HG03460 (cell line): ENCODE results near the gene MYT1.

ENCODE experiments used
- ATAC-seq: cut with Tn5 transposase; IDR thresholded peaks from one replicate; pipeline ENCODE4 v1.9.1; 2021; ENCODE audit not compliant: unreplicated experiment

Gene MYT1

DNA sequence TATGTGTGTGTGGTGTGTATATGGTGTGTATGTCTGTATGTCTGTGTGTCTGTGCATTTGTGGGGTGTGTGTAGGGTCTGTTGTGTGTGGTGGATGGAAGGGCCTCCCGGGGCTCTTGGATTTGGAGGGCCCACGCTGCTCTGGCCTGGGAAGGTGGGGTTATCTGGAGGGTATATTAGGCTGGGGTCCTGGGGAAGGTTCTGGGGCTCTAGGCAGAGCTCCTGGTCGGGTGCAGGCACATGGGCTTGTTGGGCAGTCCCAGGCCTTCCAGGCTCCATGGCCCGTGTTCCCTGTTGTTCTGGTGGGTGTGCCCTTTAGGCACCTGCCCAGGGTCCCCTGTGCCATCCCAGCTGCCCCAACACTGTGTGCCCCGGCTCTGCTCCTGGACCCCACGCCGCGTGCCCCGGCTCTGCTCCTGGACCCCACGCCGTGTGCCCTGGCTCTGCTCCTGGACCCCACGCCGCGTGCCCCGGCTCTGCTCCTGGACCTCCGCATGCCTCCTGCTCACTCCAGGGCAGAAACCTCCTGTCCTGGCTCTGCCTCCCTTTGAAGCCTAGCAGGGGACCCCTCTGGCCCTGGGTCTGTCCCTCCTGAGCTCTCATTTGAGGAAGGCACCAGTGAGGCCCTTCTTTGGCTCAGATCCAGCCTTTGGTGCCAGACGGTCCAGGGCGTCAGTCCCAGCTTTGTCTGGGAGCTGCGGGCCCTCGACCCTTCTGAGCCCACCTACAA is 10.2 kb upstream of the MYT1 start:
- no peak for ATAC-seq

DNA sequence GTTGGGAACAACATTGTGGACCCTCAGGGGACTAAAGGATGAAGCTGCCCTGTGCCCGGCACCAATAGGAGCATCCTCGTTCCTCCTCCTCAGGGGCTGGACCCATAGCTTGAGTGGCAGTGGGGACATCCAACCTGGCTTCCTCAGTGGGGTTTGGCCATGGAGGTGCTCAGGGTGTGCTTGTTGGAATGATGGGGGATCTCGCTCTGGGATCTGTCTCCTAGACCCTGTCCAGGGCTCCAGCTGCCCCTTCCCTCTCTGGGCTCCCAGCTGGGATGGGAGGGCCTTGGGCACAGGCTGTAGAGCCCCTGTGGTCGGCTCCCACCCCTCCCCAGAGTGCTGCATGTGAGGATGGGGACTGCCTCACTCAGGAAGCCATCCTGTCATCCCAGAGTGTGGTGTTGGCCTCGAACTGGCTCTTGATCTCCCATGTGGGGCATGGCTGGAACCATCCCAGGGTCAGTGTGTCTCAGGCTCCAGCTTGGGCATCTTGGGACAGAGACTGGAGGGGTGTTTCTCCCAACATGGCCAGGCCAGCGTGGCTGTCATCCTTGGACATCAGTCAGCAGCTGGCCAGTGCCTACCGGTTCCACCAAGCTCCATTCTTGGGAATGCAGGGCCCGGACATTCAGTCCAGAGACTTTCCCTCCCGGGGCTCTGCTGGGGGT is 9.5 kb upstream of the MYT1 start:
- ATAC-seq = no peak

DNA sequence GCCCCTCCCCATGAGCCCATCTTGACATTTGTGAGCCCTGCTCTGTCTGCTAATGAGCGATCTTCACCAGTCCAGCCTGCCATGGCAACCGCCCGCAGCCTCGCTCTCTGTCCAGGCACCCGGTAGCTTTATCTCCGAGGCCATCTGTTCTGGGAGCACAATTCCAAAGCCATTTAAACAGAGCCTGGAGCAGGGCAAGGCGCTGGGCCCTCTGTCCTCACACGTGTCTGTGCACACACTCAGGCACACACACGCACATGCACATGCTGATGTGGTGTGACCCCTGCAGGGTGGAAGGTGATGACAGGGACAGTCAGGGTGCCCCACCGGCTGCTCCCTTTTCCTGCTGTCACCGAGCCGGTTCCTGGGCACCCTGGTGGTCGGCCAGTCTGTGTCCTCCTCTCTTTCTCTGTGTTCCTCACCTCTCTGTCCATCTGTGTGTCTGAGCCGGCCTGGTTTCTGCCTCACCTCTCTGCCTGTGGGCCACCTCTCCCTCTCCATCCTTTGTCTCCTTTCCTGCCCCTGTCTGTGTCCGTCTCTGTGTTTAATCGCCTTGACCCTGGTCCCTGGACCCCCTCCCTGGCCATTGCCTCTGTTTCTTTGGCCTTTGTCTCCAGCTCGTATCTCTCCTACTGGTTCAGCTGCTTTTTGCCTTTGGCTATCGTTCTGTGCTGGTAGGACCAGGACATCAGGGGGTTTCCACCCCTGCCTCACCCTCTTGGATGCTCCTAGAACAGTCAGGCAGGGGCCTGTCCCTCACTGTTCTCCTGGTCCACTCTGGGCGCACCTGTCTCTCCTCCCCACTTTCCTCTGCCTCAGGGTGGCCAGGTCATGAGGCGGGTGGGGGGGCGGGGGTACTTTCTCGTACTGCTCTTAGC is 8.8 kb upstream of the MYT1 start:
- ATAC-seq = no peak

DNA sequence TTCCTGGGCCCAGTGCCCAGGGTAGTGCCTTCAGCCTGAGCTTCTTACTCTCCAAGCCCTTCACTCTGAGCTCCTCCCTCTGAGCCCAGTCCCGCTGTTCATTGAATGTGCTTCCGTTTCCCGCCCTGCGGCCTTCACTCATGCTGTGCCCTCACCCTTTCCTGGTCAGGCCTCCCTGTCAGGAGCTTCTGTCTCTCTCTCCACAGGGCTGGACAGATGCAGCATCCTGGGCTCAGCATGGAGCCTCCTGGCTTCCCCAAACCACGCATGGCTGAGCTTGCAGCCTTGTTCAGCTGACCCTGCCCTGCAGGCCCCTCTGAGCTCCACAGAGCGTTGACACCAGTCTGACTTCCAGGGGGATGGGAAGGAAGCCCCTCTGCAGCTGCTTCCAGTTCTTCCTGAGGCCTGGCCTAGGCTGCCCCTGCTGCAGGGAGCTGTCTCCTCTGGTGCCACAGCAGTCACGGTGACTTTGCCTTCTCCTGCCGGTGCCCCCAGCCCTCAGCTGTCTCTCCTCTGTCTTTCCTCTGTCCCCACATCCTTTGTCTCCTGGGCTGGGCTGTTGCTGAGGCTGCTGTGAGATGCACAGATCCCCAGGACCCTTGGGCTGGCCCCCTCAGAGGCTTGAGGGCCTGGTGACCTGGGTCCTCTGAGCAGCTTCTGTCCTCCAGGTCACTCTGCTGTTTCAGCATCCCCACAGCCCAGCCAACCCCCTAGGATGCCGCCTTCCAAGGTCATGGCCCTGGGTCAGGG is 7.9 kb upstream of the MYT1 start:
- ATAC-seq = no peak

DNA sequence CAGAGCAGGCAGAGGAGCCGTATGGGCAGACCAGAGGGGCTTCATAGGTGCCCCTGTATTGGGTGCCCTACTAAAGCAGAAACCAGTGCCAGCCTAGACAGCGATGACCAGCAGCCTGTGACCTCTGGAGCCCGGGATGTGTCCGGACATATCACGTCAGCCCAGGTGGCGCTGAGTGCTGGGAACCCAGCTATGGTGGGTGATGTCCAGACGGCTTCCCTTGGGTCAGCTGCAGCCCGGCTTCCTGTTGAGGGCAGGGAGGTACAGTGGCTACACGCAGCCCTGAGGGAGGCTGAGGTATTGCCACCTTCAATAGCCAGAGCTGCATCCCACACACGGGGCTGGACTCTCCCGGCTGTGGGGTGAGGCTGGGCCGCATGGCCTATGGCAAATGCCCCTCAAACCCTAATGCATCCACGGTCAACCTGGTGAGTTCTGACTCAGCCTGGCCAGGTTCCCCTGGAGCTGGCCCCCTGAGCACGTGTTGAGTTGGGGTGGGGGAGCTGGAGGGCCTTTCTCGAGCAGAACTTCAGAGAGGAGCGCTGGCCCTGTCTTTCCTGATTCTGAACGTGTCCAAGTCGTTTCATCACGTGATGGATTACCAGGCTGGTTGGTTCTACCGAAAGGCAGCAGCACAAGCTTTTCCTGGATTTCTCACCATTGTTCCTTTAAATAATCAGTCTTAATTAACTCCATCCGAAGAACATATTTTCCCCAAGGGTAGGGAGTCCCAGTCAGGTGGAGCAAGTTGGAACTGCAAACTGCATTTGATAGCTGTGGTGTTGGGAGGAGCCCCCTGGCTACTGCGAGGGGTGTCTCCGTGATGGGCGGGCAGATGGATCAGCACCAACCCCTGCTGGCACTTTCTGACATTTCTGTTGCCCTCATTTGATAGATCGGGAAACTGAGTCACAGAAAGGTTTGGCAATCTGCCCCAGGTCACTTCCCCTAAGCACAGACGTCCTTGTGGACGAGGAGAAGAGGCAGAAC is 7.1 kb upstream of the MYT1 start:
- no peak for ATAC-seq

DNA sequence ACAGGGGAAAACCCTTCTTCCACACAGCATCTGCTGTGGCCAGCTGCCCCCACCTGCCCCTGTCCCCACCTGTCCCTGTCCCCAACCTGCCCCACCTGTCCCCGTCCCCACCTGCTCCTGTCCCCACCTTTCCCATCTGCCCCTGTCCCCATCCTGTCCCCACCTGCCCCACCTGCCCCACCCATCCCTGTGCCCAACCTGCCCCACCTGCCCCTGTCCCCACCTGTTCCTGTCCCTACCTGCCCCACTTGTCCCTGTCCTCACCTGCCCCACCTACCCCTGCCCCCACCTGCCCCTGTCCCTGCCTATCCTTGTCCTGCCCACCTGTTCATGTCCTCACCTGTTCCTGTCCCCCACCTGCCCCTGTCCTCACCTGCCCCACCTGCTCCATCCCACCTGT is 6.4 kb upstream of the MYT1 start:
- no peak for ATAC-seq

DNA sequence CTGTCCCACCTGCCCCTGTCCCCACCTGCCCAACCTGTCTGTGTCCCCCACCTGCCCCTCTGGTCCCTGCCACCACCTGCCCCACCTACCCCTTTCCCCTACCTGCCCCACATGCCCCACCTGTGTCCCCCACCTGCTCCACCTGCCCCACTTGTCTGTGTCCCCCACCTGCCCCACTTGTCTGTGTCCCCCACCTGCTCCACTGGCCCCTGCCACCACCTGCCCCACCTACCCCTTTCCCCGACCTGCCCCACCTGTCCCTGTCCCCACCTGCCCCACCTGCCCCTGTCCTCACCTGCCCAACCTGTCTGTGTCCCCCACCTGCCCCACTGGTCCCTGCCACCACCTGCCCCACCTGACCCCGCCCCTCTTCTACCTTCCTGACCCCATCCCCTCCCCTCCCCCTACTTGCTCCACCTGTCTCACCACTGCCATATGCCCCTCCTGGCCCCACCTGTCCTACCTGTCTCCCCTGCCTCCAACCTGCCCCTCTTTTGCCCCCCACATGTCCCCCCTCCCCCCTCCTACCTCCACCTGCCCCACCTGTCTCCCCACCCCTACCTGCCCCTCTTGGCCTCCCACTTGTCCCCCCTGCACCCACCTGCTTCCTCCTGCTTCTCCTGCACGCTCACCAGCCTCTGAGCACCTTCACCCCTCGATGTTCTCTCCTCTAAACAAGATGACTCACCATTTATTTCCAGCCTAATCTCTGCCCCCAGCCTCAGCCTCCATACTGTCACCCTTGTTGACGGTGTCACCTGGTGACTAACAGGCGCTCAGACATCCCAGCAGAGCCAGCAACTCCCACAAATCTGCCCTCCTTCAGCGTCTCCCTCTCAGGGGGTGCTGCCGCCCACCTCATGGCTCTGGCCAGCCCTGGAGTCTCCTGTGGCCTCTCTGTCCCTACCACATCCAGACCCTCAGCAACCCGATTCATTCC is 5.6 kb upstream of the MYT1 start:
- no peak for ATAC-seq

DNA sequence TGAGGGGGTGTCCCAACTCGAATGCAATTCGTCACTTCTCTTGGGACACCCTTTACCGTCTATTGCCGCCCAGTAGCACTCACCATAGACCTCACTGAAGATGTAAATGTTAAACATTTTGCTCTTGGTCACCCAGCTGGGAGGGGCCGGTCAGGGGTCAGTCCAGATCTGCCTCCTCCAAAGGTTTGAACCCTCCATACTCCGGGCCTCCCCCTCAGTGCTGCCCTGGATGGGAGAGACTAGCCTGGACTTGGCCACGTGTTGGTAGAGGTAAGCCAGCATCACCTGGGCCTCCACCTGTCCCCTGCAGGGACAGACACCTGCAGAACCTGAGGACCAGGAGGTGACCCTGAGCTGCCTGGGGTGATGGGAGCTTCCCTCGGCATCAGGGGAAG is 5.0 kb upstream of the MYT1 start:
- no peak for ATAC-seq

DNA sequence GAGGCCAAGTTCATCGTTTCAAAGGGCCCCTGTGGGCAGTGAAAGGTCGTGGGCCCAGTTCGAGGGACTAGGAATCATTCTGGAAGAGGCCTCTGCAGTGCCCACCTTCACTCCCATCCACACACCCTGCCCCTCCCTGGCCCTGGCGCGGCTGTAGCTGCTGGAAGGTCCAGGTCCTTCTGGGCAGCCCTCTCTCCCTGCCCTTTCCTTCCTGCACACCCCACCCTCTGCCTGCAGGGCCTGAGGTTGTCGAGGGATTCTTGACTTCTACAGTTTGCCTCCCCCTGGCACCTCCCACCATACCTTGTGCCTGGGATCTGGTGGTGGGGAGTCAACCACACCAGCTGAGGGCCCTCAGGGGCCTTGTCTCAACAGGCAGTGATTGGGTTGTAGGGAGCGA is 4.5 kb upstream of the MYT1 start:
- ATAC-seq = no peak

DNA sequence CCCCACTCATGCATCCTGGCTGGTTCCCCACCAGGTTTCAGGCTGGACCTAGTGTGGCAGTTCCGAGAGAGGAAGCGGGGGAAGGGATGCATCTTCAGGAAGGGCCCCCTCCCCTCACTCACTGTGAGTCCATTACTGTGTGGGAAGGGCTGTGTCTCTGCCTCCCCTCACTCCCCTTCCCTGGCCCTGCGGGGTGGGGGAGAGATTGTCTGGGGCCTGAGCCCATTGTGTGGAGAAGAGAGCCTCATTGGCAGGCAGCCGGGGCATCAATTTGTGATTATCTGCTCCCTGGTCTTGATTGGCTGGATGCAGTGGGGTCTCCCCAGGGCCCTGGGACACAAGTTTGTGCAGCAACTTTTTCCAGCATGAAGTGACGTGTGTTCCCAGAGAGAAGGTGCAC is 4.1 kb upstream of the MYT1 start:
- ATAC-seq = no peak

DNA sequence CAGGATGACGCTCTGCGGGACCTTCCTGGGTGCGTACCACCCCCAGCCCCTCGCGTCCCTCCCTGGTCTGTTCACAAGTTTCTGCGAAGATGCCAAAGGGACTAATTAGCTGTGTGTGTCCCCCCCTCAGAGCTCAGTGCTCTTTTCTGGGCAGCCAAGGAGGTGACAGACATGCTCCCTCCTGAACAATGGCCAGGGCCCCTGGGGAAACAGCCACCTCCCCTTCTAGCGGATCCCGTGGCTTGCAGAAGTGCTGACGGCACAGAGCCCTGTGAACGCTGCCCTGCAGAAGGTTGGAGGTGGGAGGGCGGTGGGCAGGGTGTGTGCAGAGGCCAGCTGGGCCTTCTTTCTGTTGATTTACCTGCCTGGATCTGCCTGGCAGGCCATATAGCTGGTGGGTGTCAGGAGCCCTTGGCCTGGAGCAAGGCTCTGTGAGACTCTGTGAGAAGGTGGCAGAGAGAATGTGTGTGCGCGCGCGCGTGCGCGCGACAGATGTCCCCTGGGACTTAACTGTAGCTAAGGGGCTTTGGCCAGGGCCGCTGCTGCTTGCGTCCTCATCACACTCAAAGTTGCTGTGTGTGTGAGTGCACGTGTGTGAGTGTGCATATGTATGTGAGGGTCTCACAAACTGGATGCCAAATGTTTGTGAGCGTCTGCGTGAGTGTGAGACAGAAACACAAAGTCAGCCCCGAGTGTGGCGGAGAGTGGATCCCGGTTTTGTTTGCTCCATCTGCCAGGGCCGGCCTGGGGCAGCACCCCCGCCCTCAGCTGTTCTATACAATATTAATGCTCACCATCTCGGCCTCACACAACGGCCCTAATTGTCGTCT is 3.5 kb upstream of the MYT1 start:
- ATAC-seq = no peak

DNA sequence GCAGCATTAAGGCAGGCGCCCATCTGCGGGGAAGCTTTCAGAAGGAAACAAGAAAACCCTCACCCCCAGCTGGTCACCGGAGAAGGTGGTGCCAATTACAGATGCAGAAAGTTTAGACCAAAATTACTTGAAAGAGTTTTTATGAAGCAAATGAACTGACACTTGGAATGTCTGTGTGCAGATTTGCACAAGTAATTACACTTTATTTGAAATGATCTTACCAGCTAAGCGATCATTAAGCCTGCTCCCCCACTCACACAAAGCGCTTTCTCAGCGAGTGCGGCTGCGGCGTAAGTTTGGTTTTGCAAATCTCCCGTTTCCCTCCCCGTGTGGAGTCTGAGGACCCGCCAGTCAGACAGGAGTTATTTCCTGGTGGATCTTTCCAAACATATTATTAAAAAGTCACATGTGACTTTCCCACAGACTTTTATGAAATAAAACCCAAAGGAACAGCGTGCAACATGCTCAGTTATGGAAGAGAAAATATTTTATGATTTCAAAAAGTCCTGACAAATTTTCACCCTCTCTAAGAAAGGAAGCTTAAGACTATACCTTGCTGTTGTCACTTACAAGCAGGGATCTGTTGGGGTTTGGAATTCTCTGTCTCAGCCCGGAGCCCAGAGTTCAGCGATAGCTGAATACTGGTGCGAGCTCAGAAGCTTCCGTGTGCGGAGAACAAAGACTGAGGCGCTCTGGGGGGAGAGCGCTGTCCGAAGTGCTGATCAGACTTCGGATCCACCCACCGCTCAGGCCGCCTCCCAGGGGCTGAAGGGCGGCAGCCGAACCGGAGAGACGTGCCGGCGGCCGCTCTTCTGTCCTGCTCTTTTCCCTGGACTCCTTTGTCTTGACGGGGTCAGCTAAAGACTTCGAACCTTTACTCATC is 2.7 kb upstream of the MYT1 start:
- no peak for ATAC-seq

DNA sequence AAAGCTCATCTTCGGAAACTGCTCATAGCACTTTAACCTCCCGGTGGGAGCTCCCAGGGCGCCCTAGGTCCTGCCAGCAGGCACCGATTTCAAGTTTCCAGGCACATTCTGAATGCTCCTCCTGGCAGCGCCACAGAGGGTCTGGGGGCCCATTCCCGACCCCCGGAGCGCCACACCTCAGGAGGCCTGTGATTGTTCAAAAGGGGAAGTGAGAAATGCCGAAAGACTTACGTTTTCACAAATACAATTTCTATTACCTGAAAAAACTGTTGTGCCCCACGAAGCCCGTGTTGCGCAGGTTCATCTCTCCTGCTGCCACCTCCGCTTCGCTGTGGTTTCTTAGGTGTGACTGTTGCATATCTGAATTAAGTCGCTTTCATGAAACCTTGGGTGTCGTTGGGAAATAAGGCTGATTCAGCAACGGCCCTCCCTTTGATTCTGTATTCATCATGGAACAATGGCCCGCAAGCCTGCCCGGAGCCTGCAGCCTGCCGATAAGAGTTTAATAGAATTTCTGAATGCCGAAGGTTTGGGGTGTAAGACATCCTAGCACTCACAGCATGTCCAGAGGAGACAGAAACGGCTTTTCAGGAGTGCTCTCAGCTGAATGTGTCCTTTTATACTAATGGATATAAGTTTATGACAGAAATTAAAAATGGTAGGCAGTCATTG is 1.9 kb upstream of the MYT1 start:
- no peak for ATAC-seq

DNA sequence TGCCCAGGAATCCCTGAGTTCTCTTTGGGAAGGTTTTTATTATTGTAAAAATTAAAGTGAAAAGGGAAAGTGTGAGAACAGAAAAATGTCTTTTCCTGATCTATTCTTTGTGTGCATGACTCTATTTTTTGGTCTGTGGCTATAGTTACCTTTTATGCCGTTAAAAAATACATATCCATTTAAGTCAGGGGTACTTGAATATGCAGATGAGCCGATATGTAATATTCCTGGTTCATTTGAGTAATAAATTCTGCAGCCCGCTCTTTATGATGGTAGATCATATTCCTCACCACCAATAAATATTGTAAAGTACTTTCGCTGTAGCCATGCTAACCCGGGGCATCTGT is 503 bp upstream of the MYT1 start:
- ATAC-seq = no peak

DNA sequence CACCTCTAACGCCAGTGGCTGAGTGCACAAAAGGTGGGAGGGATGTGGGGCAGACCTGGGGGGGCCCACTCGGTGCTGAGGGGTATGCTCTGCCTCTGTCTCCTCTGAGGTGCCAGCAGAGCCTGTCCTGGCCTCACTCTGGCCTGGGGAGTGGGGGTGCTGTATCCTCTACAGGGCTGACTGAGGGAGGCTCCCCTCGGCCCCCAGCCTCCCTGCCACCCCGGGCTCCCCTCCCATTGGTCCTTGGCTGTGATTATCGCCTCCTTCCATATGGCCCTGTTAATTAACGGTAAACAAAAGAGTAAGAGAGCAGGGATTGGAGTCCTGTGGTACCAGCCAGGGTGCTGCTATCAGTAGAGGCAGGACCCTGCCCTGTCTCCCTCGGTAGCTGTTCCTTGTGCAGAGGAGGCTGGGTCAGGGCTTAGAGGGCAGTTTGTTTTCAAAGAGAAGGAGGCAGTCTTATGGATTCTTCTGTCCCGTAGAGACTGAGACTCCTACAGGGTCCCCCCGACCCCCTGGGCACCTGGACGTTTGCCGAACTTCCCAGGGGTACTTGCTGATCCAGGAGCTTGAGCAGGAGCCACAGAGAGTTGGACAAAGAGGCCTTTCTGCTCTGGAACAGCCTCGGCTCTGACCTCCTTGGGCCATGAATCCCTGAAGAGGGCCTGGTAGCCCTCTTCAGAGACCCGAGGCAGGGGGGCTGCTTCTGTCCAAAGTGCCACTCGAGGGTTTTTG is 1.8 kb downstream of the MYT1 start:
- no peak for ATAC-seq
